Measurements from ENCODE around the gene CTNNA1. TPM values are rescaled to one million over a fixed set of nuclear protein-coding genes. Genes with fewer than 3 reads are reported as not detected.

The CTNNA1 gene
- total and polyA plus RNA-seq, 9 of the 15 experiments (the other 6 are each of a cell fraction or from before 2014, with no cell fraction given): 29.6 to 117 (median 89.1) TPM

- no peak for ATAC-seq
These were observed 17.1 kb downstream of the CTNNA1 start for GRCh38 chr5:138770291-138770690.

More at GRCh38 chr5:138770291-138770690, 17.1 kb downstream of the CTNNA1 start:
- H3K27ac ChIP-seq (ENCODE audit: extremely low read depth, low read depth, low read length): no peak overlapping the region
- no peak overlapping the region for H3K4me3 ChIP-seq
- ChIA-PET POLR2A (interaction anchor here (0.6 to 1.8 kb wide), 7 partner anchors 11 to 165 kb away, joined by 3 to 9 read pairs (median 4); partner anchors contain the start of gene CTNNA1), CTCF (ENCODE audit: low intra/inter-chr PET ratio) (no interaction called here)
- no peak overlapping the region for H3K9ac ChIP-seq (ENCODE audit: insufficient read depth in 1 of 2, low read depth in 2 of 2, low read length in 2 of 2)
- DNase-seq (ENCODE audit: extremely low read depth in 1 of 4, low spot score in 3 of 4) (no peak), FAIRE-seq (peak; percentile 67)
- no peaks in the 10 kb centered on the region for H3K36me3 ChIP-seq (ENCODE audit: control insufficient read depth, insufficient read depth, low read length)
- no peak overlapping the region for H2AFZ ChIP-seq (ENCODE audit: low read depth, low read length)
- no peaks in the 10 kb centered on the region for H3K9me1 ChIP-seq (ENCODE audit: control insufficient read depth, insufficient read depth, low read length)
- peaks cover 6% of the 10 kb centered on the region in 2 experiments; a peak in 3 of 5 replicates for H3K4me1 ChIP-seq (replicated peaks in 1 of 2; ENCODE audit: control insufficient read depth in 2 of 2, insufficient read depth in 2 of 2, low read length in 2 of 2)
- H4K20me1 ChIP-seq (replicated peaks; ENCODE audit: control insufficient read depth, insufficient read depth, low read length): peaks cover 12% of the 10 kb centered on the region
- BruUV-seq (replicated peaks): no TSS peak
- no peak overlapping the region for H3K4me2 ChIP-seq (ENCODE audit: insufficient read depth, low read length)
- peaks cover 59% of the 10 kb centered on the region for H3K79me2 ChIP-seq (ENCODE audit: control insufficient read depth, insufficient read depth, low read length)
- no peaks in the 10 kb centered on the region for H3K9me3 ChIP-seq (replicated peaks; ENCODE audit: control insufficient read depth, insufficient read depth, low read depth, low read length)
- in situ Hi-C loops (cut with MboI) (no loop called here), intact Hi-C loops (cut with micrococcal nuclease) (no loop called here)
- H3K27me3 ChIP-seq (ENCODE audit: control insufficient read depth in 2 of 2, insufficient read depth in 2 of 2, low read length in 2 of 2): no peaks in the 10 kb centered on the region
- WGBS (ENCODE audit: insufficient coverage, low coverage, missing lambda C conversion rate): 82% methylated on average over 6 of the region's 6 CpGs
- no peak for TF ChIP-seq ZSCAN29 (IDR thresholded peaks at IDR 0.05)
- TF ChIP-seq SMARCB1 (IDR thresholded peaks at IDR 0.05; ENCODE audit: insufficient read length, low read depth): no peak
- TF ChIP-seq GTF3C2 (IDR thresholded peaks at IDR 0.05; ENCODE audit: borderline replicate concordance, extremely low read depth, insufficient read length): no peak
- TF ChIP-seq NFATC3 (IDR thresholded peaks at IDR 0.05): no peak
- TF ChIP-seq ILF3 (IDR thresholded peaks at IDR 0.05; ENCODE audit: borderline replicate concordance): no peak
- no peak for TF ChIP-seq XRCC5 (IDR thresholded peaks at IDR 0.05; ENCODE audit: low read depth, low read length)
- TF ChIP-seq ZNF507 (tag; conservative IDR thresholded peaks at IDR 0.05): no peak
- TF ChIP-seq LARP7 (IDR thresholded peaks at IDR 0.05): no peak
- no peak for TF ChIP-seq ZBTB11 (CRISPR knock-in tag; IDR thresholded peaks at IDR 0.05)
- no peak for TF ChIP-seq PHF21A (IDR thresholded peaks at IDR 0.05; ENCODE audit: borderline replicate concordance, low read depth)
- no peak for TF ChIP-seq HNRNPK (IDR thresholded peaks at IDR 0.05; ENCODE audit: low read depth, low read length, poor library complexity, severe bottlenecking)
- TF ChIP-seq EHMT2 (IDR thresholded peaks at IDR 0.05): no peak

Data from K562 (cell line).